DOHH2 (cell line): ENCODE results near the gene ATP11A.

ENCODE experiments used
- CTCF ChIP-seq: fragments of 200-600 bp; sonication (generic); IDR thresholded peaks from one replicate; pipeline ENCODE4 v1.5.1; 2014; ENCODE audit warnings: antibody characterized with exemption, mild to moderate bottlenecking, low read depth, low read length; ENCODE audit not compliant: poor library complexity, severe bottlenecking
- EZH2phosphoT487 ChIP-seq: fragments of 200-600 bp; sonication (generic); IDR thresholded peaks from 2 replicates; pipeline ENCODE4 v1.6.1; 2017; ENCODE audit warnings: borderline replicate concordance, mild to moderate bottlenecking, antibody characterized with exemption, low read length, moderate library complexity, mixed read lengths

GRCh38 chr13:112813552-112813951 is 123.7 kb downstream of the ATP11A start:
- no peak for TF ChIP-seq CTCF
- no peak for TF ChIP-seq EZH2phosphoT487
